DOHH2 (cell line): ENCODE results near the gene PPFIA1.

Source experiments
- EZH2phosphoT487 ChIP-seq: fragments of 200-600 bp; sonication (generic); IDR thresholded peaks from 2 replicates; pipeline ENCODE4 v1.6.1; 2017; ENCODE audit warnings: borderline replicate concordance, mild to moderate bottlenecking, antibody characterized with exemption, low read length, moderate library complexity, mixed read lengths
- TF ChIP-seq, protein P1 (sequence below): fragments of 200-600 bp; sonication (generic); IDR thresholded peaks from one replicate; pipeline ENCODE4 v1.5.1; 2014; ENCODE audit warnings: antibody characterized with exemption, mild to moderate bottlenecking, low read depth, low read length; ENCODE audit not compliant: poor library complexity, severe bottlenecking

DNA sequence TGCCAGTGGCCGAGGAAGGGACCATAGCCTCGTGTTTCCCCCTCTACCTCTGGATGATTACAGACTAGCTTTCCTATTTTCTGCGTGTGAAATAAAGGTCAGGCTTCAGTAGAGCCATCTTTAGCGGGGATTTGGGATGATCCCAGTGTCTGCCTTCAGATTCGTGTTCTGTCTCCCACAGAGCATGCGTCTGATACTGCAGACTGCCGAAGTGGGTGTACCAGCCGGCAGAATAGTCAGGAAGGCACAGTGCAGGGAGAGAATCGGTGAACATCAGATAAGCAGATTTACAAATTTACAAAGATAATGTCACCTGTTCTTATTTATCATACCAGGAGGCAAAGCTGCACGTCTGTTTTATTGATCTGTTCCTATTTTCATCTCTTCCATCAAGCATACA lies 138.9 kb downstream of the PPFIA1 start:
- TF ChIP-seq, protein P1, sequence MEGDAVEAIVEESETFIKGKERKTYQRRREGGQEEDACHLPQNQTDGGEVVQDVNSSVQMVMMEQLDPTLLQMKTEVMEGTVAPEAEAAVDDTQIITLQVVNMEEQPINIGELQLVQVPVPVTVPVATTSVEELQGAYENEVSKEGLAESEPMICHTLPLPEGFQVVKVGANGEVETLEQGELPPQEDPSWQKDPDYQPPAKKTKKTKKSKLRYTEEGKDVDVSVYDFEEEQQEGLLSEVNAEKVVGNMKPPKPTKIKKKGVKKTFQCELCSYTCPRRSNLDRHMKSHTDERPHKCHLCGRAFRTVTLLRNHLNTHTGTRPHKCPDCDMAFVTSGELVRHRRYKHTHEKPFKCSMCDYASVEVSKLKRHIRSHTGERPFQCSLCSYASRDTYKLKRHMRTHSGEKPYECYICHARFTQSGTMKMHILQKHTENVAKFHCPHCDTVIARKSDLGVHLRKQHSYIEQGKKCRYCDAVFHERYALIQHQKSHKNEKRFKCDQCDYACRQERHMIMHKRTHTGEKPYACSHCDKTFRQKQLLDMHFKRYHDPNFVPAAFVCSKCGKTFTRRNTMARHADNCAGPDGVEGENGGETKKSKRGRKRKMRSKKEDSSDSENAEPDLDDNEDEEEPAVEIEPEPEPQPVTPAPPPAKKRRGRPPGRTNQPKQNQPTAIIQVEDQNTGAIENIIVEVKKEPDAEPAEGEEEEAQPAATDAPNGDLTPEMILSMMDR: no peak
- TF ChIP-seq EZH2phosphoT487: no peak
